ENCODE measurements around the gene VPS9D1.
"Not testable (repeated sequence)": the region's sequence is repeated elsewhere in the genome, so short reads cannot be mapped to it uniquely, and the experiment has no call there.

Gene VPS9D1

DNA sequence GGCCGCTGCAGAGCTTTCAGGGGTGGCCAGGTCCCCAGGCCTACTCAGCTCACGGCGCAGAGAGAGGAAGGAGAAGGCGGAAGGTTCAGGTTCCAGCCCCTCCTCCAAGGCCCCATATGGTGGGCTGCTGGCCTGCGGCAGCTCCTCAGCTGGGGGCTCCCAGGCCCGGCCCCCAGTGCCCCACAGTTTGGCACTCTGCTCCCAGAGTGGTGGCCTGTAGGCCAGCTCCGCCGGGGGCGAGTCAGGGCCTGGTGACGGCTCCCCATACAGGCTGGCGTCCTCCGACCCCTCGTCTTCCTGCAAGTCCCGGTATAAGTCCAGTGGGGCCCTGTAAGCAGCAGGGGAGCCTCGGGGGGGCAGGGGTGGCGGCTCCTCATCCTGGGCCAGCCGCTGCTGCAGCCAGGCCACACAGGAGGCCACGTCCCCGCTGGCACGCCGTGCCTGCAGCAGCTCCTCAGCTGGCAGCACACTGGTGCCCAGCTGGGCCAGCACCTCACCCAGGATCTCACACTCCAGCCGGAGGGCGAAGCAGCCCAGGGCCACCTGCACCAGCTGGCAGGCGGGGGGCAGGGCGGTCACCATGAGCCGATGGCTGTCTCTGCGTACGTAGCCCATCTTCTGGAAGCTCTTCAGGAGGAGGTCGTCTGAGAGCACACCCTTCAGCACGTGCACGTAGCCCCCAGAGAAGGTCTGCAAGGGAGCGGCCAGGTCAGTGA, 22.9 kb downstream of the VPS9D1 start:
- no peak overlapping the region for H3K4me3 ChIP-seq (ENCODE audit: low read length)
- no peak for TF ChIP-seq ZNF274 (IDR thresholded peaks at IDR 0.05; ENCODE audit: low read depth, low read length)

GRCh38 chr16:89697161-89697615, 23.5 kb downstream of the VPS9D1 start:
- no peak for TF ChIP-seq ZNF274 (IDR thresholded peaks at IDR 0.05; ENCODE audit: low read depth, low read length)
- H3K4me3 ChIP-seq (ENCODE audit: low read length), result no peak overlapping the region

DNA sequence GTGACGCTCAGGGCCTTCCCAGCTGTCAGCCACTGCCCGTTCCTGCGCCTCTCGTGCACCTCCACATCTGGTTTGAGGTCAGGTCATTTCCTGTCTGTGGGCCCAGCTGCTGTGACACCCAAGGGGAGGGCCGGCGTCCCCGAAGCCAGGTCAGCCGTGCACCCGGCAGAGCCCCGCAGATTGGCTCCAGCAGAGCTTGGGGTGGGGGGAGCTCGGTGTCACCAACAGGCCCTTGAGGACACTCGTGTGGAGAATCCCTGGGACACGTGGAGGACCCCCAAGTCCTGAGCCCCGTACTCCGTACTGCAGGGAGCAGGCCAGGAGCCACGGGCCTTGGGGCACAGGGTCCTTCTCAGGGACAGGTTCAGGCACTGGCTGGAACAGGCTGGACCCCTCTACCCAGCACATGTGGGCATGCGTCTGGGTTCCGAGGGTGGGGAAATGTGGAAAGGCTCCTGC, 24.0 kb downstream of the VPS9D1 start:
- TF ChIP-seq ZNF274 (IDR thresholded peaks at IDR 0.05; ENCODE audit: low read depth, low read length), result no peak
- no peak overlapping the region for H3K4me3 ChIP-seq (ENCODE audit: low read length)

DNA sequence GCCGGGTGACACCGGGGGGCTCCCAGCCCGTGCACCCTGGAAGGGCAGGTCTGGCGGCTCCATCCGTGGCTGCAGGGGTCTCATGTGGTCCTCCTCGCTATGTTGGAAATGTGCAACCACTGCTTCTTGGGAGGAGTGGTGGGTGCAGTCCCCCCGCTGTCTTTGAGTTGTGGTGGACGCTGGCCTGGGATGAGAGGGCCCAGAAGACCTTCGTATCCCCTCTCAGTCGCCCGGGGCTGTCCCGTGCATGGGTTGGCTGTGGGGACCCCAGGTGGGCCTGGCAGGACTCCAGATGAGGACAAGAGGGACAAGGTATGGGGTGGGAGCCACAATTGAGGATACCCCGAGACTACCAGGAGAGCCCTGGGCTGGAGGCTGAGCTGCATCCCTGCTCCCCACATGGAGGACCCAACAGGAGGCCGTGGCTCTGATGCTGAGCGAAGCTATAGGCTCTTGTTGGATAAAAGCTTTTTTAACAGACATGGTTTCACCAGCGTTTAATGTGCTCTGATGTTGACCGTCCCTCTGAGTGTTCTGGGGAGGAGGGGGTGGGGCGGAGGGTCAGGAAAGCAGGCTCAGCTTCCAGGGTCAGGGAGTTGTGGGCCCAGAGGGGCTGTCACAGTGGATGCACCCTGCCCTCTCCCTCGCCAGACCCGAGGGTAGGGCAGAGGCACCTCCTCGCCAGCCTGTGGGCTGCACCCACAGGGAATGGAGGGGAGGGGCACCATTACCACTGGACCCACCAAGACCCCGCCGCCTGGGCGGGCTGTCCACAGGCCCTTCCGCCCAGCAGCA, 24.6 kb downstream of the VPS9D1 start:
- no peak for TF ChIP-seq ZNF274 (IDR thresholded peaks at IDR 0.05; ENCODE audit: low read depth, low read length)
- H3K4me3 ChIP-seq (ENCODE audit: low read length), result no peak overlapping the region

DNA sequence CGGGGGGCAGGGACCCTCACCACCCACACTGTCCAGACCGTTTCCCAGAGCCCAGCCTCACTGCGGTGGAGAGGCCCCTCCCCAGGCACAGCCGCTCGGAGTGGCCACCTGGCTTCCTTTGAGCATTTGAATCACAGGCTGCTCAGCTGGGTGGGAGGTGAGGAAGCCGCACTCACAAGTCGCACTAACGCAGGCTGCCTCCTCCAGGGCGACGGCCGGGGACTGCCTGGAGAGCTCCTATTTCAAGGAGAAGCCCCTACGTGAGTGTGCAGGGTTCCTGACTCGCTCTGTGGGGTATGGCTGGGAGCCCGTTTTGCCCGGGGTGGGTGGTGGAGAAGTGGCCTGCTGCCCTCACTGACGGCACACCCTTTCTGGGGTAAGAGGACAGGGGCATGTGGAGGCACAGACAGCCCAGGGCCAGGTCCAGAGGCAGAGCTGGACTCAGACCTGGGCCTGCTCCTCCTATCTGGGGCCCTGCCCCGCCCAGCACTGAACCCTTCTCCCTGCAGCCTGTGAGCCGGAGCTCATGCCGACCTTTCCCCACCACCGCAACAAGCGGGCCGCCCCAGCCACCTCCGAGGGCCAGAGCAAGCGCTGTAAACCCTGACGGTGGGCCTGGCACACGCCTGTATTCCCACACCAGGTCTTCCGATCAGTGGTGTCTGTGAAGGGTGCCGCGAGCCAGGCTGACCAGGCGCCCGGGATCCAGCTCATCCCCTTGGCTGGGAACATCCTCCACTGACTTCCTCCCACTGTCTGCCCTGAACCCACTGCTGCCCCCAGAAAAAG, 25.4 kb downstream of the VPS9D1 start:
- H3K4me3 ChIP-seq (ENCODE audit: low read length), result no peak overlapping the region
- no peak for TF ChIP-seq ZNF274 (IDR thresholded peaks at IDR 0.05; ENCODE audit: low read depth, low read length)

GRCh38 chr16:89694784-89695085, 26.0 kb downstream of the VPS9D1 start:
- not testable (repeated sequence) for H3K4me3 ChIP-seq (ENCODE audit: low read length)

DNA sequence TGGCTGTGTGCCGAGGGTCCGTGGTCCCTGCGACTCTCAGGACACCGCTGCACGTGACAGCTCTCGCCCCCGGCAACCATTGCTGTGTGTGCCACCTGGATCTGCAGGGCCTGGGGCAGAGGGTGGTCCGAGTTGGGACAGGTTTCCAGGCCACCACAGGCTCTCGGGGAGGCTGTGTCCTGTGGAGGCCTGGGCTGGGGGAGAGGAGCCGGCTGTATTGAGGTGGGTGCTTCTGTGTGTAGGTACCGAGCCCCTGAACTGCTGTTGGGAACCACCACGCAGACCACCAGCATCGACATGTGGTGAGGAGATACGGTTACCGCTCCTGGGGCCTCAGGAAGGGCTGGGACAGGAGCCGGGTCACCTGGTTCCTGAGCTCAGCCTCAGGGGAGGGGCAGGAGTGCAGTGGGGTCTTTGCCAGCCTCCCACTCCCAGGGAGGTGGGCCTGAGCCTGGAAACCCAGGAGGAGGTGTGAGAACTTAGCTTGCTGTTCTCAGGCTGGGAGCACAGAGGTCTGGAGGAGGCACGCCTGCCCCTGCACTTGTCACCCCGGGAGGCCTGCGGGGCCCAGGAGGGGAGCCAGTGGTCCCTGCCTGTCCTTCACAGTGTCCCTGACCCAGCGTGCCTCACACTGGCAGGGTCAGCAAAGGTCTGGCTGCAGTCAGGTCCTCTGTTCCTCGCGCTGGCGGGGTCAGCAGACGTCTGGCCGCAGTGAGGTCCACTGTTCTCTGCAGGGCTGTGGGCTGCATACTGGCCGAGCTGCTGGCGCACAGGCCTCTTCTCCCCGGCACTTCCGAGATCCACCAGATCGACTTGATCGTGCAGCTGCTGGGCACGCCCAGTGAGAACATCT, 26.5 kb downstream of the VPS9D1 start:
- no peak for TF ChIP-seq ZNF274 (IDR thresholded peaks at IDR 0.05; ENCODE audit: low read depth, low read length)
- H3K4me3 ChIP-seq (ENCODE audit: low read length), result no peak overlapping the region

DNA sequence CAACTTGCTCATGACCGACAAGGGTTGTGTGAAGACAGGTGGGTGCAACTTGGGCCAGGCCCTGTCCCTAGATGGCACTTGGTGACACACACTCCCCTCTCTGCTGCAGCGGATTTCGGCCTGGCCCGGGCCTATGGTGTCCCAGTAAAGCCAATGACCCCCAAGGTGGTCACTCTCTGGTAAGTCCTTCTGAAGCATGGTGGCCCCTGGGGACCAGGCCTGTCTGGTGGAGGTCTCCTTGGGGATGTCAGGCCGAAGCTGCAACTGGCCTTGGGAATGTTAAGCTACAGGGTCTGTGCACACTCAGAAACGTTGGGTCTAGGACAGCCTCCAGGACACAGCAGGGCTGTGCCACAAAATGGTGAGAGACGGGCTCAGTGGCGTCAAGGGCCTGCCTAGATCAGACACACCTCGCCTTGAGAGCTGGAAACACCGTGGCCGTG, 27.4 kb downstream of the VPS9D1 start:
- TF ChIP-seq ZNF274 (IDR thresholded peaks at IDR 0.05; ENCODE audit: low read depth, low read length), result no peak
- no peak overlapping the region for H3K4me3 ChIP-seq (ENCODE audit: low read length)

- no peak for TF ChIP-seq ZNF274 (IDR thresholded peaks at IDR 0.05; ENCODE audit: low read depth, low read length)
- H3K4me3 ChIP-seq (ENCODE audit: low read length), result no peak overlapping the region
Measured at GRCh38 chr16:89691986-89692569, 28.6 kb downstream of the VPS9D1 start.

- no peak for TF ChIP-seq ZNF274 (IDR thresholded peaks at IDR 0.05; ENCODE audit: low read depth, low read length)
- H3K4me3 ChIP-seq (ENCODE audit: low read length), result no peak overlapping the region
Measured at GRCh38 chr16:89691231-89691985, 29.3 kb downstream of the VPS9D1 start.

- no peak overlapping the region for H3K4me3 ChIP-seq (ENCODE audit: low read length)
- TF ChIP-seq ZNF274 (IDR thresholded peaks at IDR 0.05; ENCODE audit: low read depth, low read length), result no peak
Measured at GRCh38 chr16:89690392-89690901, 30.3 kb downstream of the VPS9D1 start.

DNA sequence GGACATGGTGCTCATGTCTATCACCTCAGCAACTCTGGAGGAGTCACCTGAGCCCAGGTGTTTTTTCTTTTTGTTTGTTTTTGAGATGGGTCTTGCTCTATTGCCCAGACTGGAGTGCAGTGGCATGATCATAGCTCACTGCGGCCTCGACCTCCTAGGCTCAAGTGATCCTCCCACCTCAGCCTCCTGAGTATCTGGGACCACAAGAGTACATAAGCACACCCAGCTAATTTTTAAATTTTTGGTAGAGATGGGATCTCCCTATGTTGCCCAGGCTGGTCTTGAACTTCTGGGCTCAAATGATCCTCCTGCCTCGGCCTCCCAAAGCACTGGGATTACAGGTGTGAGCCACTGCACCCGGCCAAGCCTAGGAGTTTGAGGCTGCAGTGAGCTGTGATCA, 31.1 kb downstream of the VPS9D1 start:
- H3K4me3 ChIP-seq (ENCODE audit: low read length), result not testable (repeated sequence)

DNA sequence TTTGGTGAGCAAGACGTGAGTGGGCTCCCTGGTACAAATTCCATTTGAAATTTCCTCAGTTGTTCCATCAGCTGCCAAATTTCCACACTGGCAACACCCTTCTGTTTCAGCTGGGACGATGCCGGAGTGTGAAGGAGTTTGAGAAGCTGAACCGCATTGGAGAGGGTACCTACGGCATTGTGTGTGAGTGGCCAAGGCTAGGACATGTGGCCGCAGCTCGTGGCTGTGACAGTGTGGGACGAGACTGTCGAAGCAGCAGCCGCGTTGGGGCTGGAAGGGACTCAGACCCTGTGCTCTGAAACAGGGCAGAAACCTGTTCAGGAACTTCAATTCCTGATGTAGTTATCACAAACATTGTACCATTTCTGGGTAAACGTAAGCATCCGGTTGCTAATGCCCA, 31.6 kb downstream of the VPS9D1 start:
- TF ChIP-seq ZNF274 (IDR thresholded peaks at IDR 0.05; ENCODE audit: low read depth, low read length), result no peak
- no peak overlapping the region for H3K4me3 ChIP-seq (ENCODE audit: low read length)

Measured in GM08714 (cell line).